GM13976 (cell line): Measurements from ENCODE around the gene PRMT5.

Source experiments
- DNase-seq: peaks from one replicate; pipeline ENCODE4 v3.0.0; 2012; ENCODE audit warnings: low spot score
- in situ Hi-C: fragments of 300-500 bp; cut with MboI; formaldehyde crosslinking; loops from one replicate; pipeline ENCODE4 v1.12.0; 2022; ENCODE audit warnings: low sequenced_read_pairs, mixed read lengths, inconsistent platforms; ENCODE audit not compliant: unreplicated experiment
- TF ChIP-seq, protein P1 (sequence below): IDR thresholded peaks from 2 replicates; pipeline ENCODE4 v1.5.1; 2012; ENCODE audit warnings: borderline replicate concordance, mild to moderate bottlenecking; ENCODE audit not compliant: insufficient read depth; ENCODE audit errors: extremely low read depth, missing control alignments, control extremely low read depth

PRMT5 gene

DNA sequence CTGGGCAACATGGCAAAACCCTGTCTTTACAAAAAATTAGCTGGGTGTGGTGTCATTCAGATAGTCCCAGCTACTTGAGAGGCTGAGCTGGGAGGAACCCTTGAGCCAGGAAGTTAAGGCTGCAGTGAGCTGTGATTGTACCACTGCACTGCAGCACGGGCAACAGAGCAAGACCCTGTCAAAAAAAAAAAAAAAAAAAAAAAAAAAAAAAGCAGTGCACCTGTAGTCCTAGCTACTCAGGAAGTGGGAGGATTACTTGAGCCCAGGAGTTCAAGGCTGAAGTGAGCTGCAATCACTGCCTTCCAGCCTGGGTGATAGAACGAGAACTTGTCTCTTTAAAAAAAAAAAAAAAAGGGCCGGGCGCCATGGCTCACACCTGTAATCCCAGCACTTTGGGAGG, 40.5 kb downstream of the PRMT5 start:
- in situ Hi-C loops = no loop called here
- TF ChIP-seq, protein P1, sequence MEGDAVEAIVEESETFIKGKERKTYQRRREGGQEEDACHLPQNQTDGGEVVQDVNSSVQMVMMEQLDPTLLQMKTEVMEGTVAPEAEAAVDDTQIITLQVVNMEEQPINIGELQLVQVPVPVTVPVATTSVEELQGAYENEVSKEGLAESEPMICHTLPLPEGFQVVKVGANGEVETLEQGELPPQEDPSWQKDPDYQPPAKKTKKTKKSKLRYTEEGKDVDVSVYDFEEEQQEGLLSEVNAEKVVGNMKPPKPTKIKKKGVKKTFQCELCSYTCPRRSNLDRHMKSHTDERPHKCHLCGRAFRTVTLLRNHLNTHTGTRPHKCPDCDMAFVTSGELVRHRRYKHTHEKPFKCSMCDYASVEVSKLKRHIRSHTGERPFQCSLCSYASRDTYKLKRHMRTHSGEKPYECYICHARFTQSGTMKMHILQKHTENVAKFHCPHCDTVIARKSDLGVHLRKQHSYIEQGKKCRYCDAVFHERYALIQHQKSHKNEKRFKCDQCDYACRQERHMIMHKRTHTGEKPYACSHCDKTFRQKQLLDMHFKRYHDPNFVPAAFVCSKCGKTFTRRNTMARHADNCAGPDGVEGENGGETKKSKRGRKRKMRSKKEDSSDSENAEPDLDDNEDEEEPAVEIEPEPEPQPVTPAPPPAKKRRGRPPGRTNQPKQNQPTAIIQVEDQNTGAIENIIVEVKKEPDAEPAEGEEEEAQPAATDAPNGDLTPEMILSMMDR = no peak
- DNase-seq = no peak

DNA sequence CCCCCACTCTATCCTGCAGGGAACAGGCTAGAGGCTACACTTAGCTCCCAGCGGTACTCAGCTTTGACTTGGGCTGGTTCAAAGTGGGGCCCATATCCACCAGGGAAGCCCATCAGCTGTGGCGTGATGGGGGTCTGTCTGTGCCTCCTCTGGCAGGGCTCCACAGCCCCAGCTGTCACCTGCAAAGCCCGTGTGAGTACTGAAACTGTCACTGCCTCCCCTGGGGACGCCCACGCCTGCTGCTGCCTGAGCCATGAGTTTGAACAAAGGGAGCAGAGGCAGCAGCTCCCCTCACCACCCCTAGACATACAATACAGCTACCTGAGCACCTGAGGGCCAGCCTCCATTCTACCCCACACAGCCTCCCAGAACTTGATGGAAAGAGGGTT, 41.2 kb downstream of the PRMT5 start:
- in situ Hi-C loops = no loop called here
- DNase-seq = peak; percentile 67
- TF ChIP-seq, protein P1 = no peak

DNA sequence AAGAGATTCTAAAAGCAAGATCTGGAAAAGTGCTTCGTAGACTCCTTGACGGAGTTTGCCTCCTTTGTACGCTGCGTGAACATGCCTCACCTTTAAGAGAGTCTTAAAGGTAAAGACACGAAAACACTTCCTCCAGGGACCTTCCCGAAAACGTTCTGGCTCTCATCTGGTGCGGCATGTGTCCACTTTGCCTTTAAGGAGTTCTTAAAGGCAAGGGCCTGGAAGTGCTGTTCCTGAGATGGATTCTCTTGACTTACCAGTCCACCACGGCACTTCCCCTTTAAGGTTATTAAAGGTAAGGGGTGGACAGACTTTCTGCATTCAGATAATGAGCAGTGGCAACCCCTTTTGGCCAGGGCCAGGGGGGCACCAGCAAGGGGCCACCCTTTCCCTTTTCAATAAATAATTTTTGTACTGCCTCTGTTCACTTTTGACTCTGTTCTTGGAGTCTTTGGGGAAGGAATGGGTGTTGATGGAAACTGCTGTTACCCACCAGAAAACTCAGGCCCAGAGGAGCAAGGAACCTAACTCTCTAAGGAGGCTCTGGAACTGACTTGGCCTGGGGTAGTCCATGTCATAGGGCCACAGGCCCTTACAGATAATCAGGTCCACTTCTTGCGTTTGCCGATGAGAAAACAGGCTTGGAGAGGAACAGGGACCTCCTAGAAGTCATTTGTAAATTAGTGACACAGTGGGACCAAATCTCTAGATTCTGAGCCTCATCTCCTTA, 41.8 kb downstream of the PRMT5 start:
- peak; percentile 76 for DNase-seq
- TF ChIP-seq, protein P1 = no peak
- in situ Hi-C loops = no loop called here

DNA sequence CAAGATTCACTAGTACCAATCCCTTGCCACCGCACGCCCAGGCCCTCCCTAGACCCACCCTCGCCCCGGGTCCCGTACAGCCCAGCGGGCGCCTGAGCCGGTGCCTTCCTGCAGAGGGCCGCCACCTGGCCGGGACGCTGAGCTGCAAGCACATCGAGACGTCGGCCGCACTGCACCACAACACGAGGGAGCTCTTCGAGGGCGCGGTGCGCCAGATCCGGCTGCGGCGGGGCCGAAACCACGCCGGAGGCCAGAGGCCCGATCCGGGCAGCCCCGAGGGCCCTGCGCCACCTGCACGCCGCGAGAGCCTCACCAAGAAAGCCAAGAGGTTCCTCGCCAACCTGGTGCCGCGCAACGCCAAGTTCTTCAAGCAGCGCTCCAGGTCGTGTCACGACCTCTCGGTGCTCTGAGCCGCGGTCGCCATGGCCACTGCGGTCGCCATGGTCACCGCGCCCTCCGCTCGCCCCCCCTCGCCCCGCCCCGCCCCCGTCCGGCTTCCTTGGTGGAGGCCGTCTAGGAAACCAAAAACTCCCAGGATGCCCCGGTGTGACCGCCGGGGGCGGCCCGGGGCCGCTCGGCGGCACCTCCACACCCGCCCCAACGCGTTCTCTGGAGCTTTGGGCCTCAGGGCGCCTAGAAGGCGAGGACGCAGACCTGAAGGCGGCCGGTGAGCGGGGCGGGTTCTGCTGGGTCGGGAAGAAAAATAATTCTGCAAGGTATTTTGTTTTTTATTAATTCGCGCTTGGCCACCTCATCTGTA, 42.5 kb downstream of the PRMT5 start:
- in situ Hi-C loops = no loop called here
- DNase-seq = peak; percentile 92

DNA sequence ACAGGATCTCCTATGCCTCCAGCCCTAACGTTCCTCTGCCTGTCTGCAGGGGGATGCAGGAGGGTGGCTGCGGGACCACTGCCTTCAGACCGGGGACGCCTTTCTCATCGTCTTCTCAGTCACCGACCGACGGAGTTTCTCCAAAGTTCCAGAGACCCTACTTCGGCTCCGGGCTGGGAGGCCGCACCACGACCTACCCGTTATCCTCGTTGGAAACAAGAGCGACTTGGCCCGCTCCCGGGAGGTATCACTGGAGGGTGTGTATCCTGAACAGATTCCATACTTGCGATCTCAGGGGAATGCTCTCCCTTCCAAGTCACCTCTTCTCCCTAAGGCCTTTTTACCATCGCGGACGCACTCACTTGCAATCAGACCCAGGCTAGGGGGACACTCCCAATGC, 43.2 kb downstream of the PRMT5 start:
- in situ Hi-C loops = no loop called here
- TF ChIP-seq, protein P1 = no peak
- DNase-seq = no peak

More for the DNA sequence above, 42.5 kb downstream of the PRMT5 start:
- TF ChIP-seq, protein P1 = peak; percentile 36

DNA sequence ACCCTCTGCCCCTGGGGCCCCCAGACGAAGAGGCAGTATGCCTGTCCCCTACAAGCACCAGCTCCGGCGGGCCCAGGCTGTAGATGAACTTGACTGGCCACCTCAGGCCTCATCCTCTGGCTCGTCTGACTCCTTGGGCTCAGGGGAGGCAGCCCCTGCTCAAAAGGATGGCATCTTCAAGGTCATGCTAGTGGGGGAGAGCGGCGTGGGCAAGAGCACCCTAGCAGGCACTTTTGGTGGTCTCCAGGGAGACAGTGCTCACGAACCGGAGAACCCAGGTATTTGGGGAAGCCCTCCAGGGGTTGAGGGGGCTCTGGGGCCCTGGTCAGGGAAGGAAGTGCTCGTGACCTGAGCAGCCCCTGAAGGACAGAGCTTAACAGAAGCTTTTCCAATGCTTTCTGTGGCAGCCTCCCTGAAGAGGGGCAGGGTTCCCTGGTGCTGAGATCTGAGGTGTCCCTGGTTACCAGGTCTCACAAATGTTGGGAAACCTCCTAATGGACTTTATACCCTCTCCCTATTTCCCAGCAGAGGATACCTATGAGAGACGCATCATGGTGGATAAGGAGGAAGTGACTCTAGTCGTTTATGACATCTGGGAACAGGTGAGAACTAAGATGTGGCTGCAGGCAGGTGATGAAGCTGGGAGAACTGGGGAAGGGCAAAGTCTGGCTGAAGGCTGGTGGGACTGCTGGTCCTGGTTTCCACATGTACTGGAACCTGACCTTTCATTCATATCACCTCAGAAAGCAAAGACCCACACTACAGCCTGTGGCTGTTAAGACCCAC, 44.2 kb downstream of the PRMT5 start:
- DNase-seq = no peak
- TF ChIP-seq, protein P1 = no peak
- in situ Hi-C loops = no loop called here
